HepG2 (cell line): ENCODE measurements around the gene COASY. TPM values are rescaled to one million over a fixed set of nuclear protein-coding genes. Genes with fewer than 3 reads are reported as not detected.

Source experiments
- ARNT ChIP-seq: fragments of 450-650 bp; IDR thresholded peaks from 2 replicates; pipeline ENCODE4 v1.6.1; 2017
- BCL6 ChIP-seq: IDR thresholded peaks from 2 replicates; pipeline ENCODE4 v1.6.1; 2016; ENCODE audit warnings: missing genetic modification reagents, missing compliant biosample characterization
- BORCS8-MEF2B ChIP-seq: sonication (generic); formaldehyde crosslinking; IDR thresholded peaks from 2 replicates; pipeline ENCODE4 v1.8.0; 2022; ENCODE audit warnings: mild to moderate bottlenecking, missing genetic modification reagents
- CC2D1A ChIP-seq: sonication (generic); formaldehyde crosslinking; IDR thresholded peaks from 2 replicates; pipeline ENCODE4 v1.8.1; 2023; ENCODE audit warnings: mild to moderate bottlenecking, missing genetic modification reagents
- CEBPZ ChIP-seq: IDR thresholded peaks from 2 replicates; pipeline ENCODE4 v1.6.1; 2012; ENCODE audit warnings: low read length, improper control_type of control experiment
- DNMT1 ChIP-seq: sonication (generic); formaldehyde crosslinking; IDR thresholded peaks from 2 replicates; pipeline ENCODE4 v1.5.1; 2020; ENCODE audit warnings: mild to moderate bottlenecking, missing genetic modification reagents
- GATA4 ChIP-seq: sonication (generic); IDR thresholded peaks from 2 replicates; pipeline ENCODE4 v1.6.1; 2016; ENCODE audit warnings: antibody characterized with exemption, low read depth, borderline replicate concordance
- LCORL ChIP-seq, 2 experiments: fragments of 450-650 bp in 1 of 2; sonication (generic) in 1 of 2; formaldehyde crosslinking in 1 of 2; IDR thresholded peaks; 2 replicates each; pipeline versions ENCODE4 v1.5.0 to v1.6.1; 2017 to 2020; ENCODE audit warnings: antibody characterized with exemption in 1 of 2, missing genetic modification reagents in 1 of 2
- MXD3 ChIP-seq: IDR thresholded peaks from 2 replicates; pipeline ENCODE4 v1.6.1; 2016; ENCODE audit warnings: mild to moderate bottlenecking, missing biosample characterization, missing genetic modification reagents
- ZBTB40 ChIP-seq, 2 experiments: fragments of 450-650 bp in 1 of 2; sonication (generic) in 1 of 2; formaldehyde crosslinking in 1 of 2; IDR thresholded peaks; 2 replicates each; pipeline versions ENCODE4 v1.6.1 to v1.8.0; 2016 to 2022; ENCODE audit warnings: antibody characterized with exemption in 1 of 2, mild to moderate bottlenecking in 1 of 2, missing genetic modification reagents in 1 of 2
- ZFP36 ChIP-seq: fragments of 150-350 bp; IDR thresholded peaks from 2 replicates; pipeline ENCODE4 v1.6.1; 2018; ENCODE audit warnings: borderline replicate concordance, low read length, low read depth; ENCODE audit not compliant: partially characterized antibody
- ZIK1 ChIP-seq: sonication (generic); formaldehyde crosslinking; IDR thresholded peaks from 2 replicates; pipeline ENCODE4 v1.5.0; 2020; ENCODE audit warnings: mild to moderate bottlenecking, low read depth, missing genetic modification reagents, borderline replicate concordance
- ZNF512B ChIP-seq: sonication (generic); formaldehyde crosslinking; IDR thresholded peaks from 2 replicates; pipeline ENCODE4 v1.5.1; 2020; ENCODE audit warnings: missing genetic modification reagents, mild to moderate bottlenecking, borderline replicate concordance
- ZNF720 ChIP-seq: sonication (generic); formaldehyde crosslinking; IDR thresholded peaks from 2 replicates; pipeline ENCODE4 v1.4.0; 2020; ENCODE audit warnings: missing genetic modification reagents
- polyA plus RNA-seq, 8 experiments: library from polyadenylated mRNA; depleted of rRNA in 3 of 8; stranded (reverse) in 7 of 8; unstranded in 1 of 8; fragments of >200 nt; fragmentation: Illumina TruSeq in 4 of 8; extraction: Trizol in 4 of 8; gene quantifications; 2 replicates each; pipeline versions ENCODE4 v1.2.1 to v1.2.3, GENCODE V29; 2011 to 2016; ENCODE audit warnings: low read depth in 4 of 8, missing spikeins in 1 of 8, mixed read lengths in 1 of 8; ENCODE audit not compliant: insufficient read depth in 1 of 8
- total RNA-seq, 5 experiments: library from RNA; depleted of rRNA; stranded (reverse); fragments of >200 nt; fragmentation: Illumina TruSeq; extraction: Trizol; gene quantifications; 2 replicates each; pipeline ENCODE4 v1.2.3, GENCODE V29; 2016; ENCODE audit warnings: low read depth in 1 of 5

The COASY gene
- total and polyA plus RNA-seq, 2 of the 13 experiments (the other 11 are each of a cell fraction or from before 2014, with no cell fraction given), result 90.7 to 125 TPM

GRCh38 chr17:42536048-42536371, 25.9 kb upstream of the COASY start, which contains the start of gene NAGLU (continued):
- TF ChIP-seq ZNF512B, result no peak
- no peak for TF ChIP-seq ZBTB40 (IDR thresholded peaks at IDR 0.05)
- TF ChIP-seq ZBTB40 (CRISPR knock-in tag; IDR thresholded peaks at IDR 0.05), result no peak; the same call in 1 of the 2 replicates
- TF ChIP-seq ZIK1 (CRISPR knock-in tag), result no peak
- peak; percentile 61; the same call in 1 of the 2 replicates for TF ChIP-seq BCL6 (CRISPR knock-in tag)
- TF ChIP-seq ARNT, result no peak
- peak; percentile 61; the same call in 1 of the 2 replicates for TF ChIP-seq DNMT1 (CRISPR knock-in tag)
- no peak for TF ChIP-seq LCORL (IDR thresholded peaks at IDR 0.05)
- TF ChIP-seq LCORL (CRISPR knock-in tag; IDR thresholded peaks at IDR 0.05), result no peak
- TF ChIP-seq ZNF720 (CRISPR knock-in tag), result no peak
- no peak for TF ChIP-seq CEBPZ
- TF ChIP-seq GATA4, result no peak
- no peak for TF ChIP-seq ZFP36
- TF ChIP-seq CC2D1A, result no peak
- no peak; the same call in none of the 2 replicates for TF ChIP-seq BORCS8-MEF2B (CRISPR knock-in tag)
- peak; percentile 56; the same call in 1 of the 2 replicates for TF ChIP-seq MXD3 (CRISPR knock-in tag)
